Colon (tissue), 2 donors: ENCODE data around the gene HECTD4.

Experiments used
- FAIRE-seq: peaks from 2 replicates; lab custom pipeline; 2012; peaks lifted over from hg19 to GRCh38; lab: Jason Lieb, UNC
- donor health status: control.
- donor health status: control.

The HECTD4 gene

GRCh38 chr12:112176321-112177010 is 205.8 kb downstream of the HECTD4 start:
- no peak for FAIRE-seq

- no peak for FAIRE-seq
Measured at GRCh38 chr12:112175361-112176155, 206.7 kb downstream of the HECTD4 start.

- FAIRE-seq: no peak
Measured at GRCh38 chr12:112172556-112173324, 209.5 kb downstream of the HECTD4 start.

- no peak for FAIRE-seq
Measured at GRCh38 chr12:112170971-112171596, 211.1 kb downstream of the HECTD4 start.

GRCh38 chr12:112170376-112170775 is 211.9 kb downstream of the HECTD4 start:
- no peak for FAIRE-seq

- no peak for FAIRE-seq
Measured at GRCh38 chr12:112169966-112170365, 212.3 kb downstream of the HECTD4 start.

- no peak for FAIRE-seq
Measured at GRCh38 chr12:112169161-112169872, 212.9 kb downstream of the HECTD4 start.

- FAIRE-seq: no peak
Measured at GRCh38 chr12:112168561-112168971, 213.7 kb downstream of the HECTD4 start.

GRCh38 chr12:112167718-112168525 is 214.3 kb downstream of the HECTD4 start:
- FAIRE-seq: no peak

GRCh38 chr12:112167031-112167461 is 215.2 kb downstream of the HECTD4 start:
- FAIRE-seq: no peak

GRCh38 chr12:112166051-112167015 is 215.9 kb downstream of the HECTD4 start:
- no peak for FAIRE-seq

- FAIRE-seq: no peak
Measured at GRCh38 chr12:112165624-112166023, 216.6 kb downstream of the HECTD4 start.

GRCh38 chr12:112164011-112164660 is 218.1 kb downstream of the HECTD4 start:
- no peak for FAIRE-seq

- FAIRE-seq: no peak
Measured at GRCh38 chr12:112163471-112163991, 218.7 kb downstream of the HECTD4 start.

- no peak for FAIRE-seq
Measured at GRCh38 chr12:112163056-112163455, 219.2 kb downstream of the HECTD4 start.

- no peak for FAIRE-seq
Measured at GRCh38 chr12:112162241-112162790, 219.9 kb downstream of the HECTD4 start.

GRCh38 chr12:112161711-112162110 is 220.5 kb downstream of the HECTD4 start:
- FAIRE-seq: no peak

GRCh38 chr12:112160611-112161010 is 221.6 kb downstream of the HECTD4 start:
- no peak for FAIRE-seq
